PFSK-1 (cell line): ENCODE measurements around the gene ASPHD2.

Experiments used
- POLR2AphosphoS5 ChIP-seq: IDR thresholded peaks from 2 replicates; pipeline ENCODE4 v1.6.1; 2012; ENCODE audit warnings: low read depth, mild to moderate bottlenecking, control low read depth, low read length, moderate library complexity
- REST ChIP-seq, 2 experiments: IDR thresholded peaks; 2 replicates each; pipeline versions ENCODE4 v1.6.1 to v1.8.0; 2011 to 2012; ENCODE audit warnings: low read depth in 2 of 2, low read length in 2 of 2, control low read depth in 1 of 2, inconsistent platforms in 1 of 2, mild to moderate bottlenecking in 1 of 2, moderate library complexity in 1 of 2; ENCODE audit not compliant: insufficient read depth in 1 of 2
- SIN3A ChIP-seq: IDR thresholded peaks from 2 replicates; pipeline ENCODE4 v1.6.1; 2012; ENCODE audit warnings: mild to moderate bottlenecking, low read length, moderate library complexity, borderline replicate concordance; ENCODE audit not compliant: insufficient read depth
- TAF1 ChIP-seq: IDR thresholded peaks from 2 replicates; pipeline ENCODE4 v1.6.1; 2012; ENCODE audit warnings: low read length, control low read depth, borderline replicate concordance; ENCODE audit not compliant: insufficient read depth

DNA sequence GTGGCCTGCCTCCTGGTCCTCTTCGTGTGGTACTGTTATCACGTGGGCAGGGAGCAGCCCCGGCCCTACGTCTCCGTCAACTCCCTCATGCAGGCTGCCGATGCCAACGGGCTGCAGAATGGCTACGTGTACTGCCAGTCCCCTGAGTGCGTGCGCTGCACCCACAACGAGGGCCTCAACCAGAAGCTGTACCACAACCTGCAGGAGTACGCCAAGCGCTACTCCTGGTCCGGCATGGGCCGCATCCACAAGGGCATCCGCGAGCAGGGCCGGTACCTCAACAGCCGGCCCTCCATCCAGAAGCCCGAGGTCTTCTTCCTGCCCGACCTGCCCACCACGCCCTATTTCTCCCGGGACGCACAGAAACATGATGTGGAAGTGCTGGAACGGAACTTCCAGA, 4.7 kb downstream of the ASPHD2 start:
- TF ChIP-seq POLR2AphosphoS5 (no peak), REST (IDR thresholded peaks at IDR 0.05; ENCODE audit: insufficient read depth in 1 of 2, low read depth in 2 of 2, low read length in 2 of 2) (no peak), SIN3A (no peak), TAF1 (no peak)
